LNCAP (cell line): ENCODE results near the gene LPAR5.

Source experiments
- TF ChIP-seq, protein P1 (sequence below): fragments of 450-650 bp; IDR thresholded peaks from 2 replicates; pipeline ENCODE4 v1.5.1; 2017; ENCODE audit warnings: mild to moderate bottlenecking

LPAR5 gene

DNA sequence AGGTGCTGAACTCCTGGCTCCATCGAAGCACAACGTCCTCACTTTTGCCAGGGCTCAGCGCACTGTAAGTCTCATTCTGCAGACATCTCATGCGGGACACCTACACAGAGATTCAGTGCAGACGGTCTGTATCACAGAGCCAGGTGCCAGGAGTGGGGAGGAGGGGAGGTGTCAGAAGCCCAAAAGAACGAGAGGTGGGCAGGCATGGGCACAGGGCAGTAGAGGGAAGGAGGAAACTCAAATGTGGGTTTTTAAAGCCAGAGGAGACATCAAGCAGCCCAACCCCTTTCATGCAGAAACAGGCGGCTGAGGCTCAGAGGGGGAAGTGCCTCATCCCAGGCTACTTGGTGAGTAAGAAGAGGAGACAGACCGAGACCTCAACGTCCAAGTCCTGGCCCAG, 2.5 kb upstream of the LPAR5 start:
- TF ChIP-seq, protein P1, sequence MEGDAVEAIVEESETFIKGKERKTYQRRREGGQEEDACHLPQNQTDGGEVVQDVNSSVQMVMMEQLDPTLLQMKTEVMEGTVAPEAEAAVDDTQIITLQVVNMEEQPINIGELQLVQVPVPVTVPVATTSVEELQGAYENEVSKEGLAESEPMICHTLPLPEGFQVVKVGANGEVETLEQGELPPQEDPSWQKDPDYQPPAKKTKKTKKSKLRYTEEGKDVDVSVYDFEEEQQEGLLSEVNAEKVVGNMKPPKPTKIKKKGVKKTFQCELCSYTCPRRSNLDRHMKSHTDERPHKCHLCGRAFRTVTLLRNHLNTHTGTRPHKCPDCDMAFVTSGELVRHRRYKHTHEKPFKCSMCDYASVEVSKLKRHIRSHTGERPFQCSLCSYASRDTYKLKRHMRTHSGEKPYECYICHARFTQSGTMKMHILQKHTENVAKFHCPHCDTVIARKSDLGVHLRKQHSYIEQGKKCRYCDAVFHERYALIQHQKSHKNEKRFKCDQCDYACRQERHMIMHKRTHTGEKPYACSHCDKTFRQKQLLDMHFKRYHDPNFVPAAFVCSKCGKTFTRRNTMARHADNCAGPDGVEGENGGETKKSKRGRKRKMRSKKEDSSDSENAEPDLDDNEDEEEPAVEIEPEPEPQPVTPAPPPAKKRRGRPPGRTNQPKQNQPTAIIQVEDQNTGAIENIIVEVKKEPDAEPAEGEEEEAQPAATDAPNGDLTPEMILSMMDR, result no peak

DNA sequence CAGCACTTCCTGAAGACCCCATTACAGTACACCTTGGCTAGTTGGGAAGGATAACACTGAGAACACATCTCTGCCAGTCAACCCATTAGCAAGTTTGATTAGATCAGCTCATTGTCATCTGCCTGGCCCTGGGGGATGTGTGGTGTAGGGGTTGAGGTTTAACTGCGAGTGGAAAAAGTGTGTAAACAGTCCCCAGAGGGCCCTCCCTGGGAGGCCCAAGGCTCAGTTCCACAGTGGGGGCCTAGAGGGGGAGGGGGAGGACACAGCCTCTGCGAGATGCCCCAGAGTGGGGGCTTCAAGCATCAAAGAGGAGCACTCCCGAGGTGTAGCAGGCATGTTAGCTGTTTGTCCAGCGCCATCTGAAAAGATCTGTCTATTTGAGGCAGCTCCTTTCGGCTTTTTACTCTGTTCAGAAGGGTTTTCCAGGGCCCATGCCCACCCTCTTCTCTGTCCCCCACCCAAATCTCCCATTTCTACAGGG, 344 bp downstream of the LPAR5 start:
- TF ChIP-seq, protein P1, result no peak

DNA sequence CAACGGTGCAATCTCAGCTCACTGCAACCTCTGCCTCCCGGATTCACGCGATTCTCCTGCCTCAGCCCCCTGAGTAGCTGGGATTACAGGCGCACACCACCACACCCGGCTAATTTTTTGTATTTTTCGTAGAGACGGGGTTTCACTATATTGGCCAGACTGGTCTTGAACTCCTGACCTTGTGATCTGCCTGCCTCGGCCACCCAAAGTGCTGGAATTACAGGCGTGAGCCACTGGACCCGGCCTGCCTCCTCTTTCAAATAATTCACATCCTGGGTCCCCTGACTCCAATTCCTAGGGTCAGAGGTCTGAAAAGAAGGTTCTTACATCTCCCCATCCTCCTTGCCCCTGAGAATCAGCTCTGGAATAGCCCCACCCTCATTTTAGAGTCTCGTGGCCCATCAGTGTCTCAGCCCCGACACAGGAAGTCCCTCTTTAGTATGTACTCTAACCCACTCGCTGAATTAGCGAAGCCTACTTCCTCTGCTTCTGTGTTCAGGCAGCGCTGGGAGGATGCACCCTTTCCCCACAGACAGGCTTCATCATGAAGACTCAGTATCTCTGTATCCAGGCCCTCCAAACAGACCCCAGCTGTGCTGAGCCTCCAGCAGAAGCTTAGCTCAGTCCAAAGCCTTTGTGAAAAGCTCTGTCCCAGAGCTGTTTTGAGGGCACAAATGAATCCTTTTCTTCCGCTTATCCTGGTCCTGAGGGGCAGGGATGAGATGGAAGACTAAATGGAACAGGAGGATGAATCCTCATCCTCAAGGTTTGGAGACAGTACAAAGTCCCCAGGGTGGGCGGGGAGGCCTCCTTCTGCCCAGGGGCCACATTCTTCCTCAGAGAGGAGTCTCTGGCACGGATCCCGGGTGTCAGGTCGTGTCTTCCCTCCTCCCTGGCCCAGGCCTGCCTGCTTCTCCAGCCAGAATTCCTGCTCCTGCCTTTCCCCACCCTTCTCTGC, 3.5 kb downstream of the LPAR5 start:
- TF ChIP-seq, protein P1, result no peak

DNA sequence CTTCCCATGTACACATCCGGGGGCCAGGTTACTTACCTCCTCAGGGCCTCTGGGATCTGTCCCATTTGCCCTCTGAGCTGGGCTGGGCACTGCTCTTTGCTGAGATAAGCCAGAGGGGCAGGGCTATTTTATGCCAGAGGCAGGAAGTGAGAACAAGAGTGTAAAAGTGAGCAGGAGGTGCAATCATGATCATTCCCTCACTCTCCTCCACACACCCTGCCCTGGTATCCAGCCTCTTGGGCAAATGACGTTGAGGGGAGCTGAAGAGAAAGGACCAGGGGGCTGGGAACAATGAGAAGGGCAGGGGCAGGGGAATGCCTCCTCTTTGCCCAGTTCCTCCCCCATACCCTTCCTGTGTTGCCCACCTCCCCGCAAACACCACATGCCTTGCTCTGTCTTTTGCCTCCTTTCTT, 4.2 kb downstream of the LPAR5 start:
- TF ChIP-seq, protein P1, result no peak

DNA sequence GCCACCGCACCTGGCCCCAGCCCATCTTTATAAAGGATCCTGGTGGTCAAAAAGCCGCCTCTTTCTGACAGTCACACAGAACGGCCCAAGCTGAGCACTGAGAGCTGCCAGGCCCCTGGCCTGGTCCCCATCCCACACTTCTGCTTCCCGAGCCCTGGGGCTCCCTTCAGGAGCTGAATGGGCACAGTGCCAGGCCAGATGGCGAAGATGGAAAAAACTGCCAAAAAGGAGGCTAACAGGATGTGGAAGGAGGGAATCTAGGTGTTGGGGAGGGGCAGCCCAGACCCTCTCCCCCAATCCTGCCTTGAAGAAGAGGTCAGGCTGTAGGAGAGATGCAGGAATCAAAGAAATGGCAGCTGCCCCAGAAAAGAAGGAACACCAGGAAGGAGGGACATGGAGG, 5.0 kb downstream of the LPAR5 start:
- TF ChIP-seq, protein P1, result no peak

DNA sequence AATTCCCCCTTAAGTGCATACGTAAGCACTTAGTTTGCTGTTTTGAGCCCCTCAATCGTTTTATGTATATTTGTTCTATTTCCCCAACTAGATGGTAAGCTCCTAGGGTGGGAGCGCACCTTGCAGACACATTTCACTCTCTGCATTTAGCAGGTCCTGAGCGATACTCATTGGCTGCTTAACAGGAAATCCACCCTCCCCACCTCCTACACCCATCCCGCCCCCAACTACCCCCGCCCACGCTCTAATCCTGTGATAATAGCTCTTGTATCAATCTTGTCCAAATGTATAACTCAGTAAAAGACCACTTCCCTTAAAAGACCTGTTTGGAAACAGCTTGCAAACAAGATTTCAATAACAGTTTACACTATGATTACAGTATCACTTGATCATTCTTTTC, 8.1 kb downstream of the LPAR5 start:
- TF ChIP-seq, protein P1, result no peak

DNA sequence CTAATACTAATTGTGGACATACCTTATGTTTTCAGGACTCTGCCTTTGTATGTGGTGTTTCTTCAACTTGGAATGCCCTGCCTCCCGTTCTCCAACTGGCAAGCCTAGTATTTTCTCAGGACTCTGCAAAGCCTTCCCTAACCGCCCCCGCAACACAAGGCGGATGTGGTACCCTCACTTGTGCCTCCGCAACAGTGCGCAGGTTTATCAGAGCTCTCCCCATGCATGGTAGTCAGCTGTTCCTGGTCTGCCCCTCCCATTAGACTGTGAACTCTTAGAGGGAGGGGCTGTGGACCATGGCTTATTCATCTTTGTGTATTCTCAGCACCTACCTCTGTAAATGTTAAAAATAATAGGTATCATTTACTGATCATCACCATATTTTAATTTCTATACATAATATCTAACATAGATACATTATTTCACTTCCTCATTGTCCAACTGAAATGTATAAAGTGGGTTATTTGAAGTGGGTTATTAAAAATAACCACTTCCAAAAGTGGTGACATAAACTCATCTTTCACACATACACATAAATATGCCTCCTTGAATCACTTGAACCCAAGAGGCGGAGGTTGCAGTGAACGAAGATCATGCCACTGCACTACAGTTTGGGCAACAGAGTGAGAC, 9.0 kb downstream of the LPAR5 start:
- TF ChIP-seq, protein P1, result no peak
